NCI-H2171 treated with DMSO at 0.1 percent for 48 hours (cell line): ENCODE measurements around the gene RBBP7.

Experiments used
- DNase-seq: peaks from one replicate; lab custom pipeline; 2025; lab: John Stamatoyannopoulos, UW

Gene RBBP7

DNA sequence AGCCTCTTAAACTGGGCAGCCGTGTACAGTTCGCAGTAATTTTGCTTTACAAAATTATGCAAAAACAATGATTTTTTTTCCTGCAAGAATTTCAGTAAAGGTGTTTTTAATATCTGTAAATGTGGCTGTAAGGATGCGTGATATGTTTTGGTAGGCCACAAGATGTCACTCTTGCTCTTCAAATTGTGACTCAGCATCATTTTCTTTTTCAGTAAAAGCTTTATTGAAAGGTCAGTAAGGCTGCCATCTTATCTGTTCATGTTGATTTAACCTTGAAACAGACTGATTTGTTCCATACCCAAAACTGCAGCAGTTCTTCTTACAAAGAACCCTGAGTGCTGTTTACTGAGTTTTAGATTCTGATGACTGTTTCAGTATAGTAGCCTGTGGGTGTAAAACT lies 44.0 kb downstream of the RBBP7 start:
- peak; percentile 63 for DNase-seq

DNA sequence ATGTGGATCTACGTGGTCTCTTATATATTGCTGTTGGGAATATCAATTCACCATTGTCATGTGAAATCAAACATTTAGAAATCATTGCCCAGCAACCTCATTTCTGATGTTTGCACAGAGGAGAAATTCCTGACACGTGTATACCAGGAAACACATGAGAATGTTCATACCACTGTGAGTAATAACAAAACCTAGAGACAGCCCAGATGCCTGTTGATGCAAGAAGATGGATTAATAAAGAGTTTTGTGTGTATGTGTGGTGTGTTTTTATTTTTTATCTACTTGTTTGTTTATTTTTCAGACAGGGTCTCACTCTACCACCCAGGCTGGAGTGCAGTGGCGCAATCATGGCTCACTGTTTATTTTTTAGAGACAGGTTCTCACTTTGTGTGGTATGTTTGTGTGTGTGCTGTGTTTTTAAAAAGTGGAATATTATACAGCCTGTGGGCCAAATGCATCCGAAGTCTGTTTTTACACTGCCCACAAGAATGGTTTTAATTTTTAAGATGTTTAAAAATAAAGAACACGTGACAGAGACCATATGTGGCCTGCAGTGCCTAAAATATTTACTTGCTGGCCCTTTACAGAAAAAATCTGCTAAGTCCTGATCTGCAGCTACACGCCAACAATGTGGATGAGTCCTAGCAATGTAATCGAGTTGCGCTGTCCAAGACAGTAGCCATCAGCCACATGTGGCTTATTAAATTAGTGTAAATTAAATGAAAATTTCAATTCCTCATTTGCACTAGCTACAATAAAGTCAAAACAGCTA lies 44.7 kb downstream of the RBBP7 start:
- no peak for DNase-seq

DNA sequence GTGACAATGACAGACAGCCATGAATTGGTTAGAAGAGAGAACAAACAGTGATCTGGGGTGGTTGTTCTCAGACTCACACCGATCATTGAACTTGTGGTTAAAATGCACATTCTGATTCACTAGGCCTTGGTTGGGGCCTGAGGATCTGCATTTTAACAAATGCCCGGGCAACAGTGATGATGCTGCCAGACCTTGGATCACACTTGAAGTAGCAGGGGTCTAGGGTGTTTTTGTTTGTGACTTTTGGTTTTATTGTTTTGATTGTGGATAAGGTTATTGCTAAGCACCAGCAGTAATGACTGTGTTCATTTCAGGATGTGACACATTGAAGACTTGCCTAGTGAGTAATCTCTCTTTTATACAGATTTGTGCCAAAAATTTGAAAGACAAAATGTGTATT lies 47.4 kb downstream of the RBBP7 start:
- no peak for DNase-seq

DNA sequence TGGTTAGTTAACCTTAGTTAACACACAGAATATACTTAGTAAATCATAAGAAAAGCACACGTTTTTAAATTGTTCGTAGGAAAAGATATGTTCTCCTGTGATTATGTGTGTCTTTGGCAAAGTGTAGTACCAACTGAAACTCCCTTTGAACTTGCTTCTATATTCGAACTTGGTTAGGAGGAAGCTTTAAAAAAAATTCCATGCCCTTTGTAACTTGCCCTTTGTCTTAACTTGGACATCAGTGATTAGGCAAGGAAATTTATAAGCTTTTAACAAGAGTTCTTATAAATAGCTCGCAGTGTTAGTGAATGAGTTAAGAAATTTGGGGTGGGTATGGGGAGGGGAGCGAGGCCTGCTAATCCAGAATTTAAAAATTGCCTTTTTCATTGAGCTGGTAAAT lies 50.5 kb downstream of the RBBP7 start:
- DNase-seq = no peak

DNA sequence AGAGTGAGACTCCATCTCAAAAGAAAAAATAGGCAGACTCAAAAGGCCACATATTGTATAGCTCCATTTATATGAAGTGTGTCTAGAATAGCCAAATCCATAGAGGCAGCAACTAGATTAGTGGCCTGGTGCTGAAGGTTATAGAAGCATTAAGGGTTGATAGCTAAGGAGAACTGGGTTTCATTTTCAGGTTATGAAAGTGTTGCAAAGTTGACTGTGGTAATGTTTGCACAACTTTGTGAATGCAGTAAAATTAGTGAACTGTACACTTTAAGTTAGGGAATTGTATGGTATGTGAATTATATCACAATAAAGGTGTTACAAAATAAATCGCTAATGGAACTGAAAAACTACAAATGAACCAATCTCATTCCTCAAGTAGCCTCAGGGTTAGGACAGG lies 55.6 kb downstream of the RBBP7 start:
- DNase-seq = no peak

DNA sequence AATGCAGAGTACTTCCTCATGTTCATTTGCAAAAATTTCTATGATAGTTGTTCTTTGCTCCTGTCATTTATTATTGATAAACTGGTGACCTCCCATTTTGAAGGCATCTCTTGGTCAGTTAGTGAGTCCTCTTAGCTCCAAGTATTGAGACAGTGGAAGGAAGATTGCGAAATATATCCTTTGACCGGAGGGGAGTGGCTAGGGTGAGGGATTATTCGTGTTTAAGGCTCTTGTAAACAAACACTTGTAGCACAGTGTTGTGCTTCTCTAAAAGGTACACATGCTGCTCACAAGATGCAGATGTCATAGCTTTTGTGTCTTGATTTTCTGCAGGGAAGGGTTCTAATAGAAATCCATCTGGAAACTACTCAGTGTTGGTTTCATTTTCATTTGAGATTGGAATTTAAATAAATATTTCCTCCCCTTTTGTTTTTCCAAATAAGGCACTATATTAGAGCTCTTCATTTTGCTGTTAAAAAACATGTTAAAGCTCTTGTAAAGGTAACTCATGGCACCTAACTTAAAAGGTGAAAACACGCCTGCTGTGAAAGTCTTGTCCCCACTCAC lies 62.1 kb downstream of the RBBP7 start:
- no peak for DNase-seq

DNA sequence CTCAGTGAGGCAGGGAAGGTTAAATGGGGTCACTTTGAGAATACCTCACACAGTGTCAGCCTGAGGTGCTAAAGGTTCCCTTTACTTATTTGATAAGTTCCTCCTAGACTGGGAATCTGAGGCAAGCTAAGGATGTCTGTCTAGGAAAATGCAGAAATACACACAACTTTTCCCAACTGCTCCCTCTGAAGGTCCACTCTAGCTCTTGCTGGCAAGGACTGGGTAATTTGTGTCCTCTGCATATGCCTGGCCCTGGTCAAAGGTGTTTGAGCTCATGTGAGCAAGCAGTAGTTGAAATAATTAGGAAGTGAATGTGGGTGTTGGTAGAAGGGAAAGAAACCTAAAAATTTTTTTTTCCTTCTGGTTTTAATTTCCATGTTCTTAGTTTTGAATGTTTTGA lies 62.6 kb downstream of the RBBP7 start:
- no peak for DNase-seq

DNA sequence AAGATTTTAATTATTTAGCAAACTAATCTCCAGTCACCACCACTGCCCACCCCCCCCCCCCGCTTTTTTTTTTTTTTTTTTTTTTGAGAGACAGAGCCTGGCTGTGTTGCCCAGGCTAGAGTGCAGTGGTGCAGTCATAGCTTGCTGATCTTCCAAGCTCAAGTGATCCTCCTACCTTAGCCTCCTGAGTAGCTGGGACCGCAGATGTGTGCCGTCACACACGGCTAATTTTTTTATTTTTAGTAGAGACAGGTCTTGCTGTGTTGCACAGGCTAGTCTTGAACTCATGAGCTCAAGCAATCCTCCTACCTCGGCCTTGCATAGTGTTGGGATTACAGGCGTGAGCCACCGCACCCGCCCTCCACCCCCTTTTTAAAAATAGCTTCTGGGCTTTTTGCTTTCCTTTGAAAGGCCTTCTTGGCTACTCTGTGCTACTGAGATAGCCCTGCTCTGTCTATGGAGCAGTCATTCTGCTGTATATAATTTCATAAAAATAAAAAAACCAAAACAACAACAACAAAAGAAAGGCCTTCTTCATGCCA lies 65.2 kb downstream of the RBBP7 start:
- DNase-seq = no peak

DNA sequence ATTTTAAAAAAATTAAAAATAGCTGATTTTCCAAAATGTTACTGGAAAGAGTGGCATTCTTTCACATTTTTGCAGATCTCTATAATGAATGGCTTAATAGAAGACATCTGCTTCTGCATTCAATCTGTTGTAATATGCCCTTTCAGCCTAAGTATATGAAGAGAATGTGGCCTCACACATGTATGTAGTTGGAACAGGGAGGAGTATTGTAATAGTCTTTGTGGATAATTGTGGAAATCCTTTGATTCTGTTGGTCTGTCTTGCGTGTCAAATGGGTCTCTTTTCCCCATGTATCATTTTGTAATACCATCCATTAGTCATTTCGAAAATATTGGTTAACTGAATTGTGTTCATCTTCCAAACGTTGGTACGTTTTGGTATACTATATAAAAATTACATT lies 72.3 kb downstream of the RBBP7 start:
- no peak for DNase-seq

DNA sequence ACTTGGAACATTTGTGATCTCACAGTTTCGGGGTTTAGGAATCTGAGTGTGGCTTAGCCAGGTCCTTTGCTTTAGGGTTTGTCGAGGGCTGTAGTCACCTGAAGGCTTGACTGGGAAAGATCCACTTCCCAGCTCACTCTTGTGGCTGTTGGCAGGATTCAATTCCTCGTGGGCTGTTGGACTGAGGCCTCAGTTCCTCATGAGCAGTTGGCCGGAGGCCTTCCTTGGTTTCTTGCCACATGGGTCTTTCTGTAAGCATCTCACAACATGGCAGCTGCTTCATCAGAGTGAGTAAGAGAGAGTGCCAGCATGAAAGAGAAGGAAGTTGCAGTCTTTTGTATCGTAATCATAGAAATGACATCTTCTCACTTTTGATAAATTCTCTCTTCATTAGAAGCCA lies 72.8 kb downstream of the RBBP7 start:
- no peak for DNase-seq

DNA sequence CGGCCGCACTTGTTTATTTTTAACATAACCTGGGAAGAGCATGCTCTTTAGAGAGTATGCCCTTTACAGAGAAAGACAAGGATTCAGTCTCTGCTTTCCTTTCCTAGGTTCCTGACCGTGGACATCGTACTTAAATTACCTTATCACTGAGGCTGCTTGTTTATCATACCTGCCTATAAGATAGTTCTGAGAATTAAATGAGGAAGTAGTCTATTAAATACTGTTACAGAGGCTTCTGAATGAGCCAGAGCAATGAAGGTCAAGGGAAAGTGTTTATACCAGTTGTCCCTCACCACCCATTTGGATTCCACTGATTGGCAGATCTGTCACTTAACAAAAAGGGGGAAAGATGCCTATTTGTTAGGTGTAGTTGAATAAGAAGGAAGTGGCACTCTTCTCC lies 73.9 kb downstream of the RBBP7 start:
- DNase-seq = no peak
